T-helper 22 cell (primary cell): ENCODE data around the gene INSYN1.

Experiments
- DNase-seq: peaks from one replicate; pipeline ENCODE4 v3.0.0-alpha.2; 2020; ENCODE audit warnings: low read depth

Gene INSYN1

DNA sequence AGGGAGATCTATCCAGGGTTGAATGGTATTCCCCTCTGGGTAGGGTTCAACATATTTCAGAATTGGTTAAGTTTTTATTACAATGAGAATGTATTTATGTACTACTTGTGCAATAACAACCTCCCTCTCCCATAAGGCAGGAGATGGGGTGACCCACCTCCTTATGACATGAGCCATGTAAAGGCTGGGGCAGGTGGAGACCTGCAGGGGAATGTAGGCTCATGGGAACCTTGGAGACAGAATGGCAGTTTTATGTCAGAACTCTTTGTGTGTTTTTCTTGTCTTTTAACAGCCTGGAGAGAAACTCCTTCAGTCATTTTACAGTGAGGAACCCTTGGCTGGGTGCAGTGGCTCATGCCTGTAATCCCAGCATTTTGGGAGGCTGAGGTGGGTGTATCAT, 24.6 kb upstream of the INSYN1 start:
- no peak for DNase-seq

GRCh38 chr15:73773428-73773827, 20.3 kb upstream of the INSYN1 start:
- DNase-seq: no peak

- DNase-seq: no peak
Observed at GRCh38 chr15:73771385-73772045, 18.4 kb upstream of the INSYN1 start.

DNA sequence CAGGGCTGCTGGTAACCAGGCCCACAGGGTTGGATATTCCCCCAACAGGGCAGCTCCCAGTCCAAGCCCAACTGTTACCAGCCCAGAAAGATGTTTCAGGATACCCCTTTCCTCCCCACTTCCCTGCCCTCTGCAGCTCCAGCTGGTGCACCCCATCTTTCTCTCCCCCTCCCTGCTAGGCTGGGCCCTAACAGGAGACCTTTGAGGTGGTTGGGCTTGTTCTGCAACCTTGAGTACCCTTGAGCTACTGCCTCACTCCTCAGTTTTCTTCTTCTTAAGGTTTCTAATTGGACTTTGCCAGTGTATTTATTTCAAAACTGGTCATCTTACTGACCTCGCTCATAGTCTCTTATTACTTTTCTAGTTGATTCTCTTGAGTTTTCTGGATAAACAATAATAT, 16.9 kb upstream of the INSYN1 start:
- no peak for DNase-seq

- DNase-seq: no peak
Observed at GRCh38 chr15:73767806-73768501, 14.8 kb upstream of the INSYN1 start.

- no peak for DNase-seq
Observed at GRCh38 chr15:73766598-73766997, 13.4 kb upstream of the INSYN1 start.

DNA sequence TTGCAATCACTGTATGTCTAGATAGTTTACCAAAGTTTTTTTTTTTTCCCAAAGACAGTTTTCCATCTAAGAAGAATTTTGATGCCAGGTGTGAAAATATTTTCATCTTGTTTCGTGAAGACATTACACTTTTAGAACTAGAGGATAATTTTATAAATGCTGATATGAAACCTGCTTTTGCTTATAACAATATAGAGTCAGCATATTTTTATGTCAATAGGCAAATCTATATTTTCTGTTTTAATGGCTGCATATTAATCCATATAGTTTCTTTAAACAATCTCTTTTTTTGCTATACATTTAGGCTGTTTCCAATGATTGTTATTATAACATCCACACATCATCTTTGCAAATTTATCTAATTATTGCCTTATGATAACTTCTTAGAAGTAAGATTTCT, 12.6 kb upstream of the INSYN1 start:
- DNase-seq: no peak

DNA sequence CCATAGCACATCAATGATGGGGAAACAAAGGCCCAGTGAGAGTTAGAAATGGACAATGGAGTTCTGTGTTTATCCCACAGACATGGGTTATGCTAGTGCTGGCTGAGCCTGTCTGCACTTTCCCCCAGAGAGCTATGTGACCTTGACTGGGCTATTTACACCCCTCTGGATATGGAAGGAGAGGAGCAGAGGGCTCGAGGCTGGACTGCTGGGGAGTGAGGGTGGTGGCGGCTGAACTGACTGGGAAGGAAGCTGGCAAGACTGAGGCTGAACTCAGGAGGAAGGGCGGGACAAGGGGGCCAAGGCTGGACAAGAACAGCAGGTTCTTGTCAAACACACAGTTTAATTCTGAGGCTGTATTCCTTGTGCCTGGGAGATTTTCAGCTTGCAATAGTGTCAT, 10.8 kb upstream of the INSYN1 start:
- DNase-seq: no peak

GRCh38 chr15:73760330-73761329, 7.5 kb upstream of the INSYN1 start:
- DNase-seq: no peak

GRCh38 chr15:73758461-73758860, 5.3 kb upstream of the INSYN1 start:
- DNase-seq: no peak

DNA sequence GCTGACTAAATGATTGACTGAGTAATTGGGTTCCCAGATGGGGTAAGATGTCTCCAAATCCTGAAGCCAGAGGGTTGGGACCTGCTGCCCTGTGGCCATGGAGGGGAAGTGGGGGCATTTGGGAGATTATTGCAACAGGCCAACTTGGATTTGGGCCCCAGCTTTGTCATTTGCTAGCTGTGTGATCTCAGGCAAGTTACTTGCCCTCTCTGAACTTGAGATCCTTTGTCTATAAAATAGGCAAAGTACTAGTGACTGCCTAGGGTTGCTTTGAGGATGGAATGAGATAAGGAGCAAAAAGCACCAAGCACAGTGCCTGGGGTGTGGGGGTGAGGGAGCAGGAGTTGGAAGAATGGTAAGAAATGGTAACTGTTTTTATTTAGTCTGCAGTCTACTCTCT, 4.4 kb upstream of the INSYN1 start:
- no peak for DNase-seq

- no peak for DNase-seq
Observed at GRCh38 chr15:73756947-73757513, 3.9 kb upstream of the INSYN1 start.

DNA sequence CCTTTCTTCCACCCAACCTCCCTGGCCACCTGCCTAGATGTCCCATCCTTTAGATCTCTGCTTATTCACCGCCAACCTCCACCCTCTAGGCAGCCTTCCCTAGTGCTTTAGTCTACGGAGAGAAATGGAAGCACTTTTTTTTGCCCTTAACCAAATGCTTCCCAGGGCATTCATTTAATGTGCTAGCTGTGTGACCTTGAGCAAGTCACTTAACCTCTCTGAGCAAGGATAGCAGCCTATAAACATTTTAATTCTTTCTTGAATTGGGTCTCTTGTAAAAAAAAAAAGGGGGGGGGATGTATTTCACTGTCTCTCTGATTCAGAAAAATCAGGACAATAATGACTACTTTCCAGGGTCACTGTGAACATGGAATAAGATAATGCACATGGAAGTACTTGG, 3.2 kb upstream of the INSYN1 start:
- no peak for DNase-seq

GRCh38 chr15:73755946-73756345, 2.8 kb upstream of the INSYN1 start:
- no peak for DNase-seq

- no peak for DNase-seq
Observed at GRCh38 chr15:73755481-73755880, 2.3 kb upstream of the INSYN1 start.

- DNase-seq: no peak
Observed at GRCh38 chr15:73754461-73754860, 1.3 kb upstream of the INSYN1 start.

DNA sequence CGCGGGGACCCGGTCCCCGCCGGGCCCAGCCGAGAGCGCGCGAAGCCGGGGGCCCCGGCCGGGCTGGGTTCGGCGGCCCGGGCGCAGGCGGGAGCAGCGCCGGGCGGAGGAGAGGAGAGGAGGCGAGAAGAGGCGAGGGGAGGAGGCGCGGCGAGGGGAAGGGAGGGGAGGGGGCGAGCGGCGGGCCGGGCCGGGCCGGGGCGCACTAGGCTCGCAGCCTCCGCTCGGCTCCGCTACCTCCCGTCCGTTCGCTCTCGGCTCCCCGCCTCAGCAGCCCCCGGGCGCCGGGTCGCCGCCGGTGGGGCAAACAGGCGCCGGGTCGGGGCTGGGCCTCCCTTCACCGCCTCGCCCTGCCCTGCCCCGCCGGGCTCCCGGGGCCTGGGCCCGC, 351 bp downstream of the INSYN1 start:
- DNase-seq: no peak

DNA sequence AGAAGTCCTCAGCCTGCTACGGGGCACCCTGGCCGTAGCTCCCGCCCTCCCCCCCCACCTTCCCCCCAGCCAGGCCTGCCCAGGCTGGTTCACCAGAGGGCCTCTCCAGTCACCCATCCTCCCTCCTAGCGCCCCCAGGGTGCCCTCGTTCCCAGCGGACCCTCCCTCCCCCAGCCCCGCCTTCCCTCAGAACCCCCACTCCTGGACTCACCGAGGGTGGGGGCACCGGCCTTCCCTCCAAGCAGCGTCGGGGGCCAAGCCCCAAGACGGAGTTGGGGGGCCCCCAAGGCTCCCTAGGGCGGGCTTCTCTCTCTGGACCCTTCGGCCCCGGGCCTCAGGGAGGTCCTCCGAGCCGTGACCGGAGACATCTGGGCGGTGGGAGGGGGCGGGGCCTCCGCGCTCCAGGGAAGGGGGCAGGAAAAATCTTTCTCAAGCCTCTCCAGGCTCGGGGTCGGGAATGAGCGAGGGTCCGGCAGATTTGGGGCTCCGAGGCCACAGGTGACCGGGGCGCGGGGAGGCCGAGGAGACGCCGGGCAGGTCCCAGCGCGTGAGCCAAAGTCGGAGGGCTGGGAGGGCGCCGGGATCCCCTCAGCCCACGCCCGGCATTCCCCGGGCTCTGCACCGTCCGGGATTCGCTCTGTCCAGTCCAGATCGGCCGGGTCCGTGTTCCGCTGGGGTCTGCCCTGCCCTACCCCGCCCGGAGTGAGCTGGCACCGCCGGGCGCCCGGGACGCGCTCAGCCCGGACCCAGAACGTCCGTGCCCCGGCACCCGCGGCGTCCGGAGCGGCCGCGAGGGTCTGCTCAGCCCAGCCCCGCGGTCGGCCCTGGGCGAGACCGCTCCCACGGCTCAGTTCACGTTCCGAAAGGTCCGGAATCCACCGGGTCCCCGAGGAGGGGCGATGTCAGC, 999 bp downstream of the INSYN1 start:
- no peak for DNase-seq

DNA sequence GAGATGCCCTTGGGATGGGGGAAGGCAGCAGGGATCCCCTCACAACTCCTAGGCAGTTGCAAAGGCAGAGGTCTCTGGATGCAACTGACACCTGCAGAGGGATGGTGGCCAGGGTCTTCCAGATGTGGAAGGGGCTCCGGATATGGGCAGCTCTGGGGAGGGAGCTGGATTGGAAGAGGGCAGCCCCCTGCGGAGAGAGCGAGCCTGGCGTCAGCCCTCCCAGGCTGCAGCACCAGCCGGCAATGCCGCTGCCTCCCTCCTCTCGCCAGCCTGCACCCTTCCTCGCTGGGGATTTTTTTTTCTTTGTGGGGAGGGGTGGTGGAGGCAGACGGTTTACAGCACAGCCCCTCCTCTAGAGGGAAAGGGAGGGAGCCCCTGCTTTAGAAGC, 1.6 kb downstream of the INSYN1 start:
- no peak for DNase-seq

- no peak for DNase-seq
Observed at GRCh38 chr15:73750951-73751350, 2.2 kb downstream of the INSYN1 start.

GRCh38 chr15:73750438-73750837, 2.7 kb downstream of the INSYN1 start:
- DNase-seq: no peak
